Left lung (tissue), 10 donors: Measurements from ENCODE around the gene KLHL42. TPM values are rescaled to one million over a fixed set of nuclear protein-coding genes. Genes with fewer than 3 reads are reported as not detected.
"Not testable (repeated sequence)": the region's sequence is repeated elsewhere in the genome, so short reads cannot be mapped to it uniquely, and the experiment has no call there.

Source experiments
- ATAC-seq: fragments of 200-7000 bp; cut with Tn5 transposase; one replicate; pipeline ENCODE4 v1.9.1; 2020; ENCODE audit warnings: moderate library complexity
- DNase-seq, 4 donors: peaks; one replicate each; pipeline ENCODE4 v3.0.0-alpha.2; 2013 to 2020
- H3K27ac ChIP-seq, 2 donors: fragments of 200-600 bp; sonication (generic) in 1 of 2; one replicate each; pipeline versions ENCODE4 v1.5.0 to v1.8.0; 2020 to 2021
- H3K27me3 ChIP-seq, 2 donors: fragments of 200-600 bp; sonication (generic) in 1 of 2; one replicate each; pipeline versions ENCODE4 v1.5.0 to v1.8.0; 2020 to 2021
- H3K36me3 ChIP-seq, 2 donors: fragments of 200-600 bp; sonication (generic) in 1 of 2; one replicate each; pipeline versions ENCODE4 v1.5.0 to v1.8.0; 2020 to 2021
- H3K4me1 ChIP-seq, 2 donors: fragments of 200-600 bp; one replicate each; pipeline ENCODE4 v1.8.0; 2021
- H3K4me3 ChIP-seq, 2 donors: fragments of 200-600 bp; sonication (generic) in 1 of 2; one replicate each; pipeline versions ENCODE4 v1.5.0 to v1.8.0; 2020 to 2021; ENCODE audit warnings: mild to moderate bottlenecking in 1 of 2
- H3K9me3 ChIP-seq, 2 donors: fragments of 200-600 bp; sonication (generic) in 1 of 2; one replicate each; pipeline versions ENCODE4 v1.5.0 to v1.8.0; 2020 to 2021
- intact Hi-C, 2 donors: fragments of 100-400 bp; cut with DNase I; formaldehyde crosslinking; loops; one replicate each; pipeline versions ENCODE4 v1.11.2 to v1.14.2; 2022
- polyA plus RNA-seq, 6 donors: library from polyadenylated mRNA; unstranded; fragments of 120-200 nt; gene quantifications; one replicate each; pipeline ENCODE4 v1.2.1, GENCODE V29; 2013; ENCODE audit not compliant: insufficient read length in 6 of 6
- total RNA-seq, 2 donors: library from RNA; stranded (reverse); fragmentation: NEBNext Ultra II Directional; extraction: Animal tissue kit (Norgen Biotek cat#: 25700); gene quantifications; one replicate each; pipeline ENCODE4 v1.2.1, GENCODE V29; 2021
- TF ChIP-seq, protein P1 (sequence below), 2 donors: fragments of 200-600 bp; sonication (generic) in 1 of 2; IDR thresholded peaks; one replicate each; pipeline versions ENCODE4 v1.5.0 to v1.8.0; 2021; ENCODE audit warnings: antibody characterized with exemption in 2 of 2
- donor health status: DM: no; HTN: yes; CAD: no.
- donor health status: DM: no; HTN: no; CAD: no.

KLHL42 gene
- total and polyA plus RNA-seq, 8 donors: 21.2 to 39.9 (median 34.9) TPM

DNA sequence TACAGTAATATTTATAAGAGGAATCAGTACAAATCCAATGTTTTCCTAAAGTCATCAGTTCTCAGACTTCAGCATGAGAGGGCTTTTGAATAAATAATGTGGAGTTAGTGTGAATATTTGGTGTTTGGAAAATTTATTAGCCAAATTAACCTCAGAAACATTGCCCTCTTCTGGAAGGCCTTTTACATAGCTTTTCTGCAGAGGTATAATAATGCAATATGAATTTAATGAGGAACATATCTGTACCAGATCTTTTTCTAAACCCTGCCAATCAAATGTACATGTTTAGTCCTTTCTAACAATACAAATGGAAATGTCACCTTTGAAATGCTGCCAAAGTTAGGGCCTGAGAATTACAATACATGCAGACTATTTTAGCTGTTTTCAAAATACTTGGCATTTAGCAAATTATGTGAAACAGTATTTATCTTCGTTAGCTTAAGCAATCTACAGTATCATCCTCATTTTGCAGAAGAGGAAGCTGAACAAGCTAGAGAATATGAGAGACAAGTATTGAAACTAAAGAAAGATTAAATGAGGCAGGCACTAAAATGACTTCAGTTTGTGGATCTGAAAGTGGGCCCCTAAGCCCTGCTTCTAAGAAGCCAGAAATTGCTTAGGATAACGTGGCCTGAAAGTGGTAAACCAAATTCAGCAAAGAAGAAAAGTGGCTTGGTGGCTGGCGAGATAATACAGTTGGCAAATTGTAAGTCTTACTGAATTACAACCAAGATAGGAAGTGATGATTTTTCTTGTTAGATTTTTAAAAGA is 60.4 kb downstream of the KLHL42 start:
- Histone ChIP-seq H3K4me3 (no peak overlapping the region), H3K27me3 (no peaks in the 10 kb centered on the region), H3K9me3 (no peaks in the 10 kb centered on the region), H3K27ac (no peak overlapping the region), H3K36me3 (no peaks in the 10 kb centered on the region), H3K4me1 (peaks cover 0 to 9% of the 10 kb centered on the region in 2 donors)
- ATAC-seq: no peak
- DNase-seq: no peak
- intact Hi-C loops: no loop called here
- TF ChIP-seq, protein P1, sequence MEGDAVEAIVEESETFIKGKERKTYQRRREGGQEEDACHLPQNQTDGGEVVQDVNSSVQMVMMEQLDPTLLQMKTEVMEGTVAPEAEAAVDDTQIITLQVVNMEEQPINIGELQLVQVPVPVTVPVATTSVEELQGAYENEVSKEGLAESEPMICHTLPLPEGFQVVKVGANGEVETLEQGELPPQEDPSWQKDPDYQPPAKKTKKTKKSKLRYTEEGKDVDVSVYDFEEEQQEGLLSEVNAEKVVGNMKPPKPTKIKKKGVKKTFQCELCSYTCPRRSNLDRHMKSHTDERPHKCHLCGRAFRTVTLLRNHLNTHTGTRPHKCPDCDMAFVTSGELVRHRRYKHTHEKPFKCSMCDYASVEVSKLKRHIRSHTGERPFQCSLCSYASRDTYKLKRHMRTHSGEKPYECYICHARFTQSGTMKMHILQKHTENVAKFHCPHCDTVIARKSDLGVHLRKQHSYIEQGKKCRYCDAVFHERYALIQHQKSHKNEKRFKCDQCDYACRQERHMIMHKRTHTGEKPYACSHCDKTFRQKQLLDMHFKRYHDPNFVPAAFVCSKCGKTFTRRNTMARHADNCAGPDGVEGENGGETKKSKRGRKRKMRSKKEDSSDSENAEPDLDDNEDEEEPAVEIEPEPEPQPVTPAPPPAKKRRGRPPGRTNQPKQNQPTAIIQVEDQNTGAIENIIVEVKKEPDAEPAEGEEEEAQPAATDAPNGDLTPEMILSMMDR (IDR thresholded peaks at IDR 0.05): peak in 1 of 2 donors; percentile 16

DNA sequence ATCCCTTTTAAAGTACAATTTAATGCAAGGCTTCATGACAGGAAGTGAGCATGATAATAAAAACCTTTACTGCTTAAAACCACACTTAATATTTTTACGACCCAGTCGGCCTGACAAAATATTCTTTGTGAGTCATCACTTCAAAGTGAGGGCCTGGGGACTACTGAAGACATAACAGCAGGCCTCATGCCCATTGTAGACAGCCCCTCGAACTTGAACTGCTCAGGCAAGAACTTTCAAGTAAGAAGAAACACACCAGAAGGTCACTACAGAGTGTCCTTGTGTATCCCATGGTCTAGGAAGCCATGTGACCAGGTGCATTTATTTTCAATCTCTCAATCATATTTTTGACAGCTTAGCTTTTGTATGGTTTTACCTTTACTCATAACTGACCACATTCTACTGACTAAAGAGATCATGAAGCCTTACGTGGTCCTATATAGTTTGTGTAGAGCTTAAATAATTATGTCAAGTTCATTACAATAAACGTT is 61.4 kb downstream of the KLHL42 start:
- ATAC-seq (no peak), DNase-seq (no peak)
- TF ChIP-seq, protein P1 (IDR thresholded peaks at IDR 0.05): no peak
- no peak overlapping the region for H3K4me3 ChIP-seq
- no peaks in the 10 kb centered on the region for H3K36me3 ChIP-seq
- no peak overlapping the region for H3K27ac ChIP-seq
- peaks cover 0 to 9% of the 10 kb centered on the region in 2 donors for H3K4me1 ChIP-seq
- H3K27me3 ChIP-seq: no peaks in the 10 kb centered on the region
- intact Hi-C loops: no loop called here
- no peaks in the 10 kb centered on the region for H3K9me3 ChIP-seq

DNA sequence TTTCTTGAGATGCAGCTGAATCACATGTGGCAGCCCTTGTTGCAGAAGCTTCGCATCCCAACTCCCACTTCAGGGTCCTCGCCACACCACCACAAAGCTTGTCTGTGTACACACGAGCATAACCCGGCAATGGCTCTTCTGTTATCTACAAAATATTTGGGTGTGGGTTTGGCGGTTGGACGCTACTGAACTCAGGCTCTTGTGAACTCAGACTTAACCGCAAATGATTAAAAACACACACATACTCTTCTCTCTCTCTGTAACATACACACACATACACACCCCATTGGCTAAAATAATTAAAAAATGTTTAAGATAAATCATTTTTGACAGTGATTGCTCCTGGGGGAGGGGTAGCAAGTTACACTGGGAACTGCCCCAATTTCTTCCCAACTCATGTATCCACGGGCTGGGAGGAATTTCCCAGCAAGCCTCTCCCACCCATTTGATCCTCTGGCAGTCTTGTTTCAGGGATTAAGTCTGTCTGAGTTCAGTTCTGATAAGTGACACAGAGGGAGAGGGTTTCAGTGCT is 63.7 kb downstream of the KLHL42 start:
- TF ChIP-seq, protein P1 (IDR thresholded peaks at IDR 0.05): no peak
- DNase-seq (peak in 1 of 4 donors; percentile 49), ATAC-seq (peak; percentile 82)

DNA sequence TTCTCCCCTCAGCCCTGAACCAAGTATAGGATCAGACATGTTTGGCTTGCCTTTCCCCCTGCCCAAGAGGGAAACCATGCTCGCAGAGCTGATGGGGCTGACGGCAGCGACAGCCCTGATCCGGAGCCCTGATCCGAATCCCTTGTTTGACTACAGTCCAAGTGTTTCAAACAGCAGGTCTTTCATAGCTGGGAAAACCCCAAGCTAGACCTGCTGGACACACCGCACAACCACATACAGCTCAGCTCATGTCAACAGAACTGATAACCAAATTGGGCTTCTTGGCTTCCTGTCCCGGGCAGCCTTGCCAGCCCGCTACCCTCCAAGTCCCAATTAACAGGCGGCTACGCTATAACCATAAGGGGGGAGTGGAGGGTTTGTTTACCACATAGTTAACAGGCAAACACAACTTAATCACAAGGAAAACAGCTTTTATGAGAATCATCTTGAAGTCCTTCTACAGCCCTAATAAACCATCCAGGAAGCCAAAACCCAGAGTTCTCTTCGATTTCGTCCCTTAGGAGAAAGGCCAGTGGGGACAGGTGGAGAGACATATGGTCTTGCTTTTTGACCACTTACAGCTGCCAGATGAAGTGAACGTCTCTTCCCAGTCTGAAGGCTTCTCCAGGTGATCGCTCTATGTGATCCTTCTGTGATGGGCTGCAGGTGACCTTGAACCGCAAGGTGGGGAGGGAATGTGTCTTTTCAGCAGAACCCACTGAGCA is 64.5 kb downstream of the KLHL42 start:
- intact Hi-C loops: no loop called here
- DNase-seq (no peak), ATAC-seq (peak; percentile 57)
- Histone ChIP-seq H3K9me3 (no peaks in the 10 kb centered on the region), H3K4me3 (no peak overlapping the region), H3K4me1 (peaks cover 0 to 9% of the 10 kb centered on the region in 2 donors), H3K36me3 (no peaks in the 10 kb centered on the region), H3K27me3 (no peaks in the 10 kb centered on the region), H3K27ac (no peak overlapping the region)
- TF ChIP-seq, protein P1 (IDR thresholded peaks at IDR 0.05): no peak

More for the DNA sequence above, 63.7 kb downstream of the KLHL42 start:
- no peak overlapping the region for H3K4me3 ChIP-seq
- H3K4me1 ChIP-seq: peaks cover 0 to 9% of the 10 kb centered on the region in 2 donors
- intact Hi-C loops: no loop called here
- no peaks in the 10 kb centered on the region for H3K27me3 ChIP-seq
- H3K9me3 ChIP-seq: no peaks in the 10 kb centered on the region
- no peaks in the 10 kb centered on the region for H3K36me3 ChIP-seq
- no peak overlapping the region for H3K27ac ChIP-seq

DNA sequence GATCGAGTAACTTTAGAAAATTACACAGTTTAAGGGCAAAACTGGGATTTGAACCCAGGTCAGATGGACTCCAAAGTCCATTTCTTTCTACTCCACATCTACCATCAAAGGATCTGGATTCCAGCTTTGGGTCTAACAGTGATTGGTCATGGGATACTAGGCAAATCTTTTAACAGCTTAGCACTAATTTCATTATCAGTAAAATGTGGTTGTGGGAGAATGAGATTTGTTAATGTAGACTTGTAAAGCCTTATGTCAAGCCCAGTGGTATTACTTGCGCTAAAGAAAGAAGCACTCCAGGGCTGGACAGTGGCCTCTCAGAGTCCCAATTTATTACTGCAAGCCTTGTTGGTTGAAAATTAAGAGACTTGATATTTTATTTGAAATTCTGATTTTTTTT is 65.2 kb downstream of the KLHL42 start:
- H3K36me3 ChIP-seq: no peaks in the 10 kb centered on the region
- H3K27me3 ChIP-seq: no peaks in the 10 kb centered on the region
- TF ChIP-seq, protein P1 (IDR thresholded peaks at IDR 0.05): no peak
- no peak for ATAC-seq
- no peaks in the 10 kb centered on the region for H3K9me3 ChIP-seq
- H3K4me1 ChIP-seq: peaks cover 0 to 9% of the 10 kb centered on the region in 2 donors
- no peak for DNase-seq
- no peak overlapping the region for H3K4me3 ChIP-seq
- intact Hi-C loops: no loop called here
- H3K27ac ChIP-seq: no peak overlapping the region

DNA sequence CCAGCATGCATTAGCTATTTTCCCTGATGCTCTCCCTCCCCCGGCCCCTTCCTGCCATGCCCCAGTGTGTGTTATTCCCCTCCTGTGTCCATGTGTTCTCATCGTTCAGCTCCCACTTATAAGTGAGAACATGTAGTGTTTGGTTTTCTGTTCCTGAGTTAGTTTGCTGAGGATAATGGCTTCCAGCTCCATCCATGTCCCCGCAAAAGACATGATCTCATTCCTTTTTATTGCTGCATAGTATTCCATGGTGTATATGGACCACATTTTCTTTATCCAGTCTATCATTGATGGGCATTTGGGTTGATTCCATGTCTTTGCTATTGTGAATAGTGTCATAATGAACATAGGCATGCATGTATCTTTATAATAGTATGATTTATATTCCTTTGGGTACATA is 65.7 kb downstream of the KLHL42 start:
- intact Hi-C loops, H3K27ac ChIP-seq, DNase-seq, H3K27me3 ChIP-seq, H3K9me3 ChIP-seq, H3K4me3 ChIP-seq, H3K4me1 ChIP-seq, H3K36me3 ChIP-seq, ATAC-seq: not testable (repeated sequence)

DNA sequence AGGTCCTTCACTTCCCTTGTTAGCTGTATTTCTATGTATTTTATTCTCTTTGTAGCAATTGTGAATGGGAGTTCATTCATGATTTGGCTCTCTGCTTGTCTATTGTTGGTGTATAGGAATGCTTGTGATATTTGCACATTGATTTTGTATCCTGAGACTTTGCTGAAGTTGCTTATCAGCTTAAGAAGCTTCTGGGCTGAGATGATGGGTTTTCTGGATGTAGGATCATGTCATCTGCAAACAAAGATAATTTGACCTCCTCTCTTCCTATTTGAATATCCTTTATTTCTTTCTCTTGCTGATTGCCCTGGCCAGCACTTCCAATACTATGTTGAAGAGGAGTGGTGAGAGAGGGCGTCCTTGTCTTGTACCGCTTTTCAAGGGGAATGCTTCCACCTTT is 67.3 kb downstream of the KLHL42 start:
- ATAC-seq, intact Hi-C loops, H3K27me3 ChIP-seq, DNase-seq, H3K9me3 ChIP-seq, H3K27ac ChIP-seq, H3K4me3 ChIP-seq, H3K4me1 ChIP-seq, H3K36me3 ChIP-seq: not testable (repeated sequence)
